Measurements from ENCODE around the gene RGCC.

Gene RGCC

GRCh38 chr13:41460930-41461329, 3.6 kb downstream of the RGCC start:
- no peak for TF ChIP-seq CTCF (IDR thresholded peaks at IDR 0.05; ENCODE audit: low read depth, low read length)

GRCh38 chr13:41461527-41462139, 4.3 kb downstream of the RGCC start:
- no peak for DNase-seq (ENCODE audit: extremely low read depth, low read depth)
- no peak for TF ChIP-seq CTCF (IDR thresholded peaks at IDR 0.05; ENCODE audit: low read depth, low read length)

More at GRCh38 chr13:41460930-41461329, 3.6 kb downstream of the RGCC start:
- no peak for DNase-seq (ENCODE audit: extremely low read depth, low read depth)

- TF ChIP-seq CTCF (IDR thresholded peaks at IDR 0.05; ENCODE audit: low read depth, low read length): no peak
- no peak for DNase-seq (ENCODE audit: extremely low read depth, low read depth)
Measured at GRCh38 chr13:41462427-41462826, 5.1 kb downstream of the RGCC start.

- no peak for TF ChIP-seq CTCF (IDR thresholded peaks at IDR 0.05; ENCODE audit: low read depth, low read length)
- no peak for DNase-seq (ENCODE audit: extremely low read depth, low read depth)
Measured at GRCh38 chr13:41463838-41464602, 6.7 kb downstream of the RGCC start.

- DNase-seq (ENCODE audit: extremely low read depth, low read depth): no peak
- TF ChIP-seq CTCF (IDR thresholded peaks at IDR 0.05; ENCODE audit: low read depth, low read length): no peak
Measured at GRCh38 chr13:41465241-41465847, 8.0 kb downstream of the RGCC start.

GRCh38 chr13:41465898-41466320, 8.6 kb downstream of the RGCC start:
- TF ChIP-seq CTCF (IDR thresholded peaks at IDR 0.05; ENCODE audit: low read depth, low read length): no peak
- DNase-seq (ENCODE audit: extremely low read depth, low read depth): no peak

GRCh38 chr13:41467425-41467945, 10.1 kb downstream of the RGCC start:
- no peak for DNase-seq (ENCODE audit: extremely low read depth, low read depth)
- no peak for TF ChIP-seq CTCF (IDR thresholded peaks at IDR 0.05; ENCODE audit: low read depth, low read length)
